GM12864 (cell line): ENCODE data around the gene ZFAND3.

ENCODE experiments used
- DNase-seq: peaks from one replicate; pipeline ENCODE4 v3.0.0-alpha.2; 2011; ENCODE audit warnings: low read depth
- H3K4me3 ChIP-seq: 2 replicates; pipeline ENCODE4 v1.5.1; 2011; ENCODE audit warnings: mild to moderate bottlenecking, low read depth, low read length, control low read depth
- TF ChIP-seq, protein P1 (sequence below): IDR thresholded peaks from 2 replicates; pipeline ENCODE4 v1.5.1; 2011; ENCODE audit warnings: low read depth, mild to moderate bottlenecking, moderate library complexity, low read length, control low read depth, inconsistent platforms; ENCODE audit errors: missing control alignments

The ZFAND3 gene

GRCh38 chr6:38136547-38136946, 317.0 kb downstream of the ZFAND3 start:
- H3K4me3 ChIP-seq: no peak overlapping the region
- TF ChIP-seq, protein P1, sequence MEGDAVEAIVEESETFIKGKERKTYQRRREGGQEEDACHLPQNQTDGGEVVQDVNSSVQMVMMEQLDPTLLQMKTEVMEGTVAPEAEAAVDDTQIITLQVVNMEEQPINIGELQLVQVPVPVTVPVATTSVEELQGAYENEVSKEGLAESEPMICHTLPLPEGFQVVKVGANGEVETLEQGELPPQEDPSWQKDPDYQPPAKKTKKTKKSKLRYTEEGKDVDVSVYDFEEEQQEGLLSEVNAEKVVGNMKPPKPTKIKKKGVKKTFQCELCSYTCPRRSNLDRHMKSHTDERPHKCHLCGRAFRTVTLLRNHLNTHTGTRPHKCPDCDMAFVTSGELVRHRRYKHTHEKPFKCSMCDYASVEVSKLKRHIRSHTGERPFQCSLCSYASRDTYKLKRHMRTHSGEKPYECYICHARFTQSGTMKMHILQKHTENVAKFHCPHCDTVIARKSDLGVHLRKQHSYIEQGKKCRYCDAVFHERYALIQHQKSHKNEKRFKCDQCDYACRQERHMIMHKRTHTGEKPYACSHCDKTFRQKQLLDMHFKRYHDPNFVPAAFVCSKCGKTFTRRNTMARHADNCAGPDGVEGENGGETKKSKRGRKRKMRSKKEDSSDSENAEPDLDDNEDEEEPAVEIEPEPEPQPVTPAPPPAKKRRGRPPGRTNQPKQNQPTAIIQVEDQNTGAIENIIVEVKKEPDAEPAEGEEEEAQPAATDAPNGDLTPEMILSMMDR: no peak
- no peak for DNase-seq

- H3K4me3 ChIP-seq: no peak overlapping the region
- TF ChIP-seq, protein P1: no peak
- no peak for DNase-seq
These were observed 318.2 kb downstream of the ZFAND3 start for GRCh38 chr6:38137608-38138265.

DNA sequence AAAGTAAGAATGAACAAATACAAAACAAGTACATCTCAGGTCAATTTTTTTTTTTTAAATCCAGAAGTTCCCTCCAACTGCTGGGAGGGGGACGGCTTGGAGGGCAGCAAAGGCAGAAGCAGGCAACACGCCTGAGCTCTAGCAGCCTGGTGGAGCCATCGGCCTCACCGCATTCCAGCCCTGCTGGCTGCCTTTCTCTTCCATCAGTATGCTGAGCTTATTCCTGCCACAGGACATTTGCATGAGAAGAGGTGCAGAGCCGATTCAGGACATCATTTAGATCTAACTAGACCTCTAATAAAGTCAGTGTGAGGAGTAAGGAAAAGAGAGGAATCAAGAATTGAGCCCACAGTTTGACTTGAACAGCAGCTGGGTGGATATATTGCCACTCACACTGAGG, 318.8 kb downstream of the ZFAND3 start:
- no peak overlapping the region for H3K4me3 ChIP-seq
- DNase-seq: no peak
- TF ChIP-seq, protein P1: no peak

- TF ChIP-seq, protein P1: no peak
- no peak overlapping the region for H3K4me3 ChIP-seq
- DNase-seq: no peak
These were observed 321.6 kb downstream of the ZFAND3 start for GRCh38 chr6:38141085-38141484.

GRCh38 chr6:38141716-38142115, 322.2 kb downstream of the ZFAND3 start:
- no peak for DNase-seq
- TF ChIP-seq, protein P1: no peak
- no peak overlapping the region for H3K4me3 ChIP-seq

DNA sequence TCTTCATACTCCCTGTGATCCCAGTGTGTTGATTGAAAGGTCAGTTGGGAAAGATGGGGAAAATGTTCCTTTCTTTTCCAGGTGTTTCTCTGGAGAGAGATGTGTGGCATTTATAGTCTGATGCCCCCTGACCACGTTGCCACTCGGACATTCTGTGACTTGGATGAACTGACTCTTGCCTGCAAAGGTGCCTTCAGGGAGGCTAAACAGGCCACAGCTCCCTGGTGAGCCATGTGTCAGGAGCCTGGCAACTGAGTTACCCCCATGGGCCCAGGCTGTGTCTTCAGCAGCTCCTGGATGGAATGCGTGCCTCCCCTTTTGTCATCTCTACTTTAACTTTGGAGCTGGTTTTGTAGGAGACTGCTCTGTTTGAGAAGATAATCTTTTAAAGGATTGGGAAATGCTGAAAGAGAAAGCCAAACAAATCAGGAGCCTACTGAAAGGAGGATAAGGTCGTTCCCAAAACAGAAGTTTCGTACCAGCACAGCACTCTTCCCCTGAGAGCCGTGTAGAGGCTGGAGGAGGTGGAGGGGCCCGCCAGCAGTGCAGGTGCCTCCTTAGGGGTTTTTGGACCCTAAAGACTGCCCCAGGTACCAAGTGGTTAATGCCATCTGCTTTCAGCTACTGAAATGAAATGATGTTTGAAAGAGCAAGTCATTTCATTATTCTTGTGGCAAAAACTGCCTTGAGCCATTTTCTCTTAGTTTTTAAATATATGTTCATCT, 322.8 kb downstream of the ZFAND3 start:
- no peak for DNase-seq
- no peak overlapping the region for H3K4me3 ChIP-seq
- TF ChIP-seq, protein P1: no peak
